GM19324 (cell line): Measurements from ENCODE around the gene RAE1.

Source experiments
- ATAC-seq: cut with Tn5 transposase; IDR thresholded peaks from one replicate; pipeline ENCODE4 v1.9.1; 2021; ENCODE audit warnings: mild to moderate bottlenecking, moderate library complexity; ENCODE audit not compliant: unreplicated experiment, low FRiP score

Gene RAE1

GRCh38 chr20:57398231-57398821 is 47.3 kb downstream of the RAE1 start:
- ATAC-seq, result peak; percentile 74

- ATAC-seq, result no peak
Observed at GRCh38 chr20:57398901-57399535, 48.0 kb downstream of the RAE1 start.

- peak; percentile 38 for ATAC-seq
Observed at GRCh38 chr20:57399587-57400155, 48.6 kb downstream of the RAE1 start.

GRCh38 chr20:57400231-57400701 is 49.2 kb downstream of the RAE1 start:
- ATAC-seq, result no peak

GRCh38 chr20:57400821-57401564 is 49.9 kb downstream of the RAE1 start:
- ATAC-seq, result no peak

GRCh38 chr20:57401565-57401918 is 50.5 kb downstream of the RAE1 start:
- ATAC-seq, result no peak

GRCh38 chr20:57402206-57403125 is 51.4 kb downstream of the RAE1 start:
- no peak for ATAC-seq

- ATAC-seq, result no peak
Observed at GRCh38 chr20:57403216-57403615, 52.2 kb downstream of the RAE1 start.

GRCh38 chr20:57404006-57404405 is 53.0 kb downstream of the RAE1 start:
- no peak for ATAC-seq

GRCh38 chr20:57404419-57405072 is 53.5 kb downstream of the RAE1 start:
- no peak for ATAC-seq

GRCh38 chr20:57405236-57406016 is 54.4 kb downstream of the RAE1 start:
- ATAC-seq, result no peak

- no peak for ATAC-seq
Observed at GRCh38 chr20:57407541-57407956, 56.5 kb downstream of the RAE1 start.

GRCh38 chr20:57408131-57408530 is 57.1 kb downstream of the RAE1 start:
- ATAC-seq, result no peak

- no peak for ATAC-seq
Observed at GRCh38 chr20:57408536-57409233, 57.6 kb downstream of the RAE1 start.

- ATAC-seq, result no peak
Observed at GRCh38 chr20:57409316-57409671, 58.2 kb downstream of the RAE1 start.

- no peak for ATAC-seq
Observed at GRCh38 chr20:57409672-57410397, 58.8 kb downstream of the RAE1 start.

GRCh38 chr20:57410398-57410920 is 59.4 kb downstream of the RAE1 start:
- ATAC-seq, result no peak

- no peak for ATAC-seq
Observed at GRCh38 chr20:57410924-57411323, 59.9 kb downstream of the RAE1 start.
